Colonic mucosa (tissue), 4 donors: Measurements from ENCODE around the gene GAB2. TPM values are rescaled to one million over a fixed set of nuclear protein-coding genes. Genes with fewer than 3 reads are reported as not detected.
"Not testable (repeated sequence)": the region's sequence is repeated elsewhere in the genome, so short reads cannot be mapped to it uniquely, and the experiment has no call there.

Experiments
- DNase-seq: peaks from one replicate; pipeline ENCODE4 v3.0.0-alpha.2; 2020
- H3K27ac ChIP-seq: fragments of 200-600 bp; one replicate; pipeline ENCODE4 v1.8.0; 2021
- H3K27me3 ChIP-seq: fragments of 200-600 bp; one replicate; pipeline ENCODE4 v1.8.0; 2021
- H3K36me3 ChIP-seq: fragments of 200-600 bp; one replicate; pipeline ENCODE4 v1.8.0; 2021
- H3K4me1 ChIP-seq: fragments of 200-600 bp; one replicate; pipeline ENCODE4 v1.8.0; 2021; ENCODE audit warnings: mild to moderate bottlenecking
- H3K4me3 ChIP-seq: fragments of 200-600 bp; one replicate; pipeline ENCODE4 v1.8.0; 2021
- H3K9ac ChIP-seq, 2 donors: one replicate each; pipeline ENCODE4 v1.7.0; 2013; ENCODE audit warnings: control low read depth in 2 of 2, low read depth in 2 of 2, low read length in 2 of 2
- H3K9me3 ChIP-seq: fragments of 200-600 bp; one replicate; pipeline ENCODE4 v1.8.0; 2021
- CTCF ChIP-seq: fragments of 200-600 bp; IDR thresholded peaks from one replicate; pipeline ENCODE4 v1.8.0; 2022; ENCODE audit warnings: antibody characterized with exemption, mild to moderate bottlenecking
- intact Hi-C: fragments of 100-400 bp; cut with DNase I; formaldehyde crosslinking; loops from one replicate; pipeline ENCODE4 v1.14.1; 2022
- total RNA-seq, 2 donors: library from RNA; stranded (reverse); fragmentation: NEBNext Ultra II Directional in 1 of 2; extraction: Animal tissue kit (Norgen Biotek cat#: 25700) in 1 of 2; gene quantifications; one replicate each; pipeline ENCODE4 v1.2.1, GENCODE V29; 2021
- donor health status: healthy.
- donor health status: DM: no; HTN: no; CAD: no.
- donor health status: DM: no; HTN: no; CAD: no.

Gene GAB2
- total RNA-seq, 2 donors from 2014 or later = 20.0 to 21.1 TPM

- no peak for DNase-seq
- no peaks in the 10 kb centered on the region for H3K36me3 ChIP-seq
- no peak overlapping the region for H3K4me3 ChIP-seq
- intact Hi-C loops = no loop called here
- H3K27ac ChIP-seq = no peak overlapping the region
- no peak overlapping the region for H3K9ac ChIP-seq
- H3K4me1 ChIP-seq = no peaks in the 10 kb centered on the region
- no peaks in the 10 kb centered on the region for H3K27me3 ChIP-seq
- TF ChIP-seq CTCF = no peak
- H3K9me3 ChIP-seq = no peaks in the 10 kb centered on the region
Measured at GRCh38 chr11:78299000-78299710, 118.5 kb downstream of the GAB2 start.

DNA sequence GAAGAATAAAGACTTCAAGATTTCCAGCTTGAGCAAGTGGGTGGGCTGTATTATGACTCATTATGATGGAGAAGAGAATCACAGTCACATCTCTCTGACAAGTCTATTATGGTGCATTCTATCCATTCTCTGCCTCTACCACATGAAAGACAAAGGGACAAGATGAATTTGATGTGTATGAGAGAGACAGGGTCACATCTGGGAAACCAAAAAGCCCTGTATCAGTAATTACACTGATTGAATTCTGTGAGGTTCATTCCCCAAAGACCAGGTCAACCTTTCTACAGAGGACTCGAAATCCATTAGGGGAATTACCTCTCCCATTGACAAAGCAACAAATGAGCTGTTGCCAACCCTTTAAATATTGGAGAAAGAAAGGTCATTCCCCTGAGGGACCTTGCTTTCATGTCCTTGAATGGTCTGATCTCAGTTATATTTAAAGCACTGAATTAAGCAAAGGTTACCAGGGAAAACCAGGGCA lies 119.3 kb downstream of the GAB2 start:
- no peak overlapping the region for H3K9ac ChIP-seq
- no peaks in the 10 kb centered on the region for H3K9me3 ChIP-seq
- no peak for DNase-seq
- no peak overlapping the region for H3K4me3 ChIP-seq
- no peak for TF ChIP-seq CTCF
- H3K27me3 ChIP-seq = no peaks in the 10 kb centered on the region
- no peaks in the 10 kb centered on the region for H3K36me3 ChIP-seq
- H3K27ac ChIP-seq = no peak overlapping the region
- no peaks in the 10 kb centered on the region for H3K4me1 ChIP-seq
- intact Hi-C loops = no loop called here

DNA sequence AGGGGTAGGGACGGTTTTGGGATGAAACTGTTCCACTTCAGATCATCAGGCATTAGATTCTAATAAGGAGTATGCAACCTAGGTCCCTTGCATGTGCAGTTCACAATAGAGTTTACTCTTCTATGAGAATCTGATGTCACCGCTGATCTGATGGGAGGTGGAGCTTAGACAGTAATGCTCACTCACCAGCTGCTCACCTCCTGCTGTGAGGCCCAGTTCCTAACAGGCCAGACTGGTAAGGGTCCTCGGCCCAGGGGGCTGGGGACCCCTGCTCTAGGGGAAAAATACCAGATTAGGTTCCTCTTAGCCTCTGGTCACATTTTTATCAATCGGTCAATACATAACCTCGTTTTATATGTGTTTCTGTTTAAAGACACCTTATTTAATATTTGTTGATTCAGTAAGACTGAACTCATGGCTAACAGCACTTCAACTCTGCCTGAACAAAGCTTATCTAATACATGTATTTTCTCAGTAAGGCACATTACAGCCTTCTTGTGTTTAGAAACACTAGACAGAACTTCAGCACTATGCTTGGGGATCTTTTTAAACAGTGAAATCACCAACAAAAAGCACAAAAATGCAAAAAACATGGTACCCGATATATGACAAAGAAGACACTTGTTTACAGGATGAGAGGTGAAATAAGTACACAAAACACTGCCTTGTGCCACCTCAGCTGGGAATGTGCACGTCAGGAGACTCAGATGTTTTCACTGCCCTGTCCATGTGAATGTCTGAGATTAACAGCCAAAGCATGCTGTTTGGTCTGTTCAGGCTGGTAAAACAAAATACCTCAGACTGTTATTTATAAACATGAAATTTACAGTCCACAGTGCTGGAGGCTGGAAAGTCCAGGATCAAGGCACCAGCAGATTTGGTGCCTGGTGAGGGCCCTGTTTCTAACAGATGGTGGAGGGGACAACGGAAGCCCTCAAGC lies 121.4 kb downstream of the GAB2 start:
- Histone ChIP-seq H3K4me3 (no peak overlapping the region), H3K27ac (no peak overlapping the region), H3K9me3 (no peaks in the 10 kb centered on the region), H3K4me1 (no peaks in the 10 kb centered on the region), H3K36me3 (no peaks in the 10 kb centered on the region), H3K9ac (no peak overlapping the region), H3K27me3 (no peaks in the 10 kb centered on the region)
- no peak for DNase-seq
- intact Hi-C loops = no loop called here
- no peak for TF ChIP-seq CTCF

- H3K9me3 ChIP-seq = no peaks in the 10 kb centered on the region
- no peak overlapping the region for H3K4me3 ChIP-seq
- no peaks in the 10 kb centered on the region for H3K4me1 ChIP-seq
- H3K27ac ChIP-seq = no peak overlapping the region
- no peak overlapping the region for H3K9ac ChIP-seq
- DNase-seq = no peak
- no peaks in the 10 kb centered on the region for H3K36me3 ChIP-seq
- intact Hi-C loops = no loop called here
- no peaks in the 10 kb centered on the region for H3K27me3 ChIP-seq
- TF ChIP-seq CTCF = no peak
Measured at GRCh38 chr11:78295347-78295746, 122.3 kb downstream of the GAB2 start.

GRCh38 chr11:78294100-78294499 lies 123.5 kb downstream of the GAB2 start:
- DNase-seq, H3K36me3 ChIP-seq, H3K27ac ChIP-seq, H3K4me1 ChIP-seq, H3K9ac ChIP-seq, H3K27me3 ChIP-seq, H3K4me3 ChIP-seq, intact Hi-C loops, H3K9me3 ChIP-seq: not testable (repeated sequence)
